Measurements from ENCODE around the gene PDLIM1. TPM values are rescaled to one million over a fixed set of nuclear protein-coding genes. Genes with fewer than 3 reads are reported as not detected.

Gene PDLIM1
- total RNA-seq, 2 donors from 2014 or later = 2.7 to 6.8 TPM

DNA sequence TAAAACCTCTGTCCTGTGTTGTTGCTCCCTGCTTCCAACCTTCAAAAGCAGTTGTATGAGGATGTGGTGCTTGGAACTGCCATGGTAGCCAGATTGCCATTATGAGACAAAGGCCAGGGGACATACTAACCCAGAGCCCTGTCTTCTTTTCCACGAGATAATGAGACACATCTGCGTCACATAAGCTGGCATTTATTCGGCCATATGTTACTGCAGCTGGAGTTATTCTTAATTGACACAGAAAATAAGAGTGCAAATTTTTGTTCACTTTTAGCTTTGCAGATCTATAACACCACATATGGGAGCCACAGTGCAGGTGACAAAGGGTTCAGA lies 15.5 kb upstream of the PDLIM1 start:
- H3K4me1 Mint-ChIP-seq (ENCODE audit: low read depth in 2 of 2) = peaks cover 13 to 16% of the 10 kb centered on the region in 2 donors
- no peak overlapping the region for H3K4me3 Mint-ChIP-seq
- H3K9me3 Mint-ChIP-seq = no peaks in the 10 kb centered on the region
- H3K27me3 Mint-ChIP-seq = peaks cover 0 to 11% of the 10 kb centered on the region in 2 donors
- no peaks in the 10 kb centered on the region for H3K36me3 Mint-ChIP-seq
- DNase-seq (ENCODE audit: low spot score) = no peak
- no peak overlapping the region for H3K27ac Mint-ChIP-seq
- ATAC-seq = no peak

- peaks cover 0 to 9% of the 10 kb centered on the region in 2 donors for H3K27me3 Mint-ChIP-seq
- H3K9me3 Mint-ChIP-seq = no peaks in the 10 kb centered on the region
- H3K36me3 Mint-ChIP-seq = no peaks in the 10 kb centered on the region
- H3K4me3 Mint-ChIP-seq = no peak overlapping the region
- ATAC-seq (no peak), DNase-seq (ENCODE audit: low spot score) (no peak)
- H3K27ac Mint-ChIP-seq = no peak overlapping the region
- H3K4me1 Mint-ChIP-seq (ENCODE audit: low read depth in 2 of 2) = peaks cover 13 to 16% of the 10 kb centered on the region in 2 donors
Measured at GRCh38 chr10:95305606-95306317, 15.0 kb upstream of the PDLIM1 start.

GRCh38 chr10:95304976-95305375 lies 14.2 kb upstream of the PDLIM1 start:
- no peak for DNase-seq (ENCODE audit: low spot score)
- Mint-ChIP-seq H3K36me3 (no peaks in the 10 kb centered on the region), H3K27me3 (peaks cover 0 to 3% of the 10 kb centered on the region in 2 donors), H3K9me3 (no peaks in the 10 kb centered on the region), H3K27ac (no peak overlapping the region), H3K4me1 (ENCODE audit: low read depth in 2 of 2) (peaks cover 8 to 13% of the 10 kb centered on the region in 2 donors), H3K4me3 (no peak overlapping the region)
- no peak for ATAC-seq

DNA sequence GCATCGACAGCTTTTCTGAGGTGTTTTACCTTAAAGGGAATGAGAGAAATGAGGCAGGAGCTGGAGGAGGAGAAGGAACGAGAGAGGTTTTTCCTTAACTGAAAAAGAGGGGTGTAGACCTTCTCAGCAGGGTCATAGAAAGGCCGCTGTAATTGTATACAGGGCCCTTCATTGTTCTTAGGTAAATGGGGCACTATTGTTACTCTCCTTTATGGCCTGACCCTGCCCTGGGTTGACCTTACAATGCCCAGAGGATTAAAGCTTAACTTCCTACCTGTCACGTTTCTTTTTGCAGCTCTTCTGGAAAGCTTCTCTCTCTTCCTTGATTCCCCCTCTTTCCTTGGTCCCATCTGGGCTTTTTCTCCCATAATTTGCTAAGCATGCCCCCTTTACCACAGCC lies 13.7 kb upstream of the PDLIM1 start:
- Mint-ChIP-seq H3K4me1 (ENCODE audit: low read depth in 2 of 2) (peaks cover 5 to 8% of the 10 kb centered on the region in 2 donors), H3K9me3 (no peaks in the 10 kb centered on the region), H3K36me3 (no peaks in the 10 kb centered on the region), H3K27me3 (peaks cover 0 to 3% of the 10 kb centered on the region in 2 donors), H3K4me3 (no peak overlapping the region), H3K27ac (no peak overlapping the region)
- DNase-seq (ENCODE audit: low spot score) (no peak), ATAC-seq (no peak)

GRCh38 chr10:95303950-95304349 lies 13.1 kb upstream of the PDLIM1 start:
- no peaks in the 10 kb centered on the region for H3K36me3 Mint-ChIP-seq
- ATAC-seq (no peak), DNase-seq (ENCODE audit: low spot score) (no peak)
- peaks cover 5 to 6% of the 10 kb centered on the region in 2 donors for H3K4me1 Mint-ChIP-seq (ENCODE audit: low read depth in 2 of 2)
- no peak overlapping the region for H3K4me3 Mint-ChIP-seq
- H3K9me3 Mint-ChIP-seq = no peaks in the 10 kb centered on the region
- H3K27me3 Mint-ChIP-seq = peaks cover 0 to 3% of the 10 kb centered on the region in 2 donors
- H3K27ac Mint-ChIP-seq = no peak overlapping the region

- peaks cover 1 to 2% of the 10 kb centered on the region in 2 donors for H3K4me1 Mint-ChIP-seq (ENCODE audit: low read depth in 2 of 2)
- H3K27ac Mint-ChIP-seq = no peak overlapping the region
Measured at GRCh38 chr10:95303535-95303934, 12.7 kb upstream of the PDLIM1 start.

GRCh38 chr10:95300022-95300539 lies 9.3 kb upstream of the PDLIM1 start:
- DNase-seq (ENCODE audit: low spot score) = no peak
- Mint-ChIP-seq H3K27ac (no peak overlapping the region), H3K36me3 (no peaks in the 10 kb centered on the region), H3K9me3 (no peaks in the 10 kb centered on the region), H3K27me3 (no peaks in the 10 kb centered on the region), H3K4me1 (ENCODE audit: low read depth in 2 of 2) (peaks cover 8% of the 10 kb centered on the region in 2 donors), H3K4me3 (no peak overlapping the region)
- no peak for ATAC-seq

More at GRCh38 chr10:95303535-95303934, 12.7 kb upstream of the PDLIM1 start:
- DNase-seq (ENCODE audit: low spot score) (no peak), ATAC-seq (no peak)
- no peaks in the 10 kb centered on the region for H3K9me3 Mint-ChIP-seq
- H3K4me3 Mint-ChIP-seq = no peak overlapping the region
- H3K36me3 Mint-ChIP-seq = no peaks in the 10 kb centered on the region
- peaks cover 0 to 3% of the 10 kb centered on the region in 2 donors for H3K27me3 Mint-ChIP-seq

DNA sequence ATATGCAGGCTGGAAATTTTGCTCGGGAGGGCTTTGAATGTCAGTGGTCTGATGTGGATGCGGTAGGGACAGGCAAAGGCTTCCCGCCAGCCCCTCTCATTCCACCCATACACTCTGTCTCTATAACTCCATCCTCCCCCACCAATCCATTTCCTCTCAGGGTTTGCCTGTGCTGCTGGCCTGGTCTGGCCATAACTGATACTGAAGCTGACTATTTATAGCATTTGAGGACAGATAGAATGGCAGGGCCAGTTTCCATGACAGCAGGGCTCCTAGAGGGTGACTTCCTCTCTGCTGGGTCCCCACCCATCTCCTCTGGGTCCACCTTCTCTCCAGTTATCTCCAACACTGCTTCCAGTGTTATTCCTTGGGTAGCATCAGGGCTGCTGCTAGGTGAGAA lies 6.6 kb upstream of the PDLIM1 start:
- Mint-ChIP-seq H3K27ac (no peak overlapping the region), H3K4me1 (ENCODE audit: low read depth in 2 of 2) (peaks cover 16% of the 10 kb centered on the region in 2 donors), H3K27me3 (no peaks in the 10 kb centered on the region), H3K36me3 (no peaks in the 10 kb centered on the region), H3K9me3 (no peaks in the 10 kb centered on the region), H3K4me3 (no peak overlapping the region)
- no peak for DNase-seq (ENCODE audit: low spot score)
- no peak for ATAC-seq

- H3K4me1 Mint-ChIP-seq (ENCODE audit: low read depth in 2 of 2) = peaks cover 16 to 18% of the 10 kb centered on the region in 2 donors
- no peaks in the 10 kb centered on the region for H3K9me3 Mint-ChIP-seq
- H3K27ac Mint-ChIP-seq = no peak overlapping the region
- DNase-seq (ENCODE audit: low spot score) (no peak), ATAC-seq (no peak)
- no peaks in the 10 kb centered on the region for H3K27me3 Mint-ChIP-seq
- H3K4me3 Mint-ChIP-seq = no peak overlapping the region
- H3K36me3 Mint-ChIP-seq = no peaks in the 10 kb centered on the region
Measured at GRCh38 chr10:95296764-95297163, 6.0 kb upstream of the PDLIM1 start.

GRCh38 chr10:95295031-95295755 lies 4.4 kb upstream of the PDLIM1 start:
- Mint-ChIP-seq H3K4me1 (ENCODE audit: low read depth in 2 of 2) (peaks cover 20 to 24% of the 10 kb centered on the region in 2 donors), H3K27ac (peak overlapping the region in 1 of 2 donors; percentile 25), H3K9me3 (no peaks in the 10 kb centered on the region), H3K4me3 (peak overlapping the region; percentile 75), H3K27me3 (no peaks in the 10 kb centered on the region), H3K36me3 (no peaks in the 10 kb centered on the region)
- peak; percentile 72 for DNase-seq (ENCODE audit: low spot score)
- ATAC-seq = peak; percentile 84

GRCh38 chr10:95293631-95294030 lies 2.8 kb upstream of the PDLIM1 start:
- H3K27me3 Mint-ChIP-seq = no peaks in the 10 kb centered on the region
- H3K9me3 Mint-ChIP-seq = no peaks in the 10 kb centered on the region
- H3K27ac Mint-ChIP-seq = no peak overlapping the region
- peaks cover 24 to 29% of the 10 kb centered on the region in 2 donors for H3K4me1 Mint-ChIP-seq (ENCODE audit: low read depth in 2 of 2)
- no peaks in the 10 kb centered on the region for H3K36me3 Mint-ChIP-seq
- no peak for ATAC-seq
- H3K4me3 Mint-ChIP-seq = peak overlapping the region; percentile 2
- DNase-seq (ENCODE audit: low spot score) = no peak

DNA sequence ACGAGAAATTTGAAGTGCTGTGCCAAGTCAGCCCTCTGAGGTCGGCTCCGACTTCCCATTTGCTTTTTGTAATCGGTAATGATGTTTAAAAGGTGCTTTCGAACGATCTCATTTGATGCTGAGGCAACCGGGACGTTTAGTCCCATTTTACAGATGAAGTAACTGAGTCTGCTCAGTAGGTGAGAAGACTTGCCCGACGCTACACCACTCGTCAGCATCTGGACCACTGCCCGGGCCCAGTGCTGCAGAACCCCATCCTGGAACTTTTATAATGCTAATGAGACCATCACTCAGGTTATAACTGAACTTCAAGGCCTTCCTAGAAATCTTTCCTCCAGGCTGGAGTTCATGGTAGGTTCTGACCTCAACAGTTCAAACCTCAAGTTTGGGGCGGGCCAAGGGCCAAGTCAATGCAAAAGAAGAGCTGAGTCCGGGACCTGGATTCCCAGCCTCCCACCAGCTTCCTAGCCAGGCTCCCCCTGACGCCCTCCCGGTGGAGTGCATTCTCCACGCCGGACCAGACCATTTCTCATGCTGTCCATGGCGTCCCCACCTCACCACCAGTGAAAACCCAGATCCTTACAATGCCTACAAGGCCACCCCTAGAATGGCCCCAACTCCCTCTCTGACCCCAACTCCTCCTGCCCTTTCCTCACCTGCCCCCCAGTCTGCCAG lies 699 bp upstream of the PDLIM1 start:
- peaks cover 24 to 26% of the 10 kb centered on the region in 2 donors for H3K4me1 Mint-ChIP-seq (ENCODE audit: low read depth in 2 of 2)
- peaks cover 0 to 2% of the 10 kb centered on the region in 2 donors for H3K27me3 Mint-ChIP-seq
- peak overlapping the region in 1 of 2 donors; percentile 46 for H3K27ac Mint-ChIP-seq
- no peak for DNase-seq (ENCODE audit: low spot score)
- no peaks in the 10 kb centered on the region for H3K36me3 Mint-ChIP-seq
- H3K4me3 Mint-ChIP-seq = peak overlapping the region; percentile 85
- no peaks in the 10 kb centered on the region for H3K9me3 Mint-ChIP-seq
- ATAC-seq = no peak

DNA sequence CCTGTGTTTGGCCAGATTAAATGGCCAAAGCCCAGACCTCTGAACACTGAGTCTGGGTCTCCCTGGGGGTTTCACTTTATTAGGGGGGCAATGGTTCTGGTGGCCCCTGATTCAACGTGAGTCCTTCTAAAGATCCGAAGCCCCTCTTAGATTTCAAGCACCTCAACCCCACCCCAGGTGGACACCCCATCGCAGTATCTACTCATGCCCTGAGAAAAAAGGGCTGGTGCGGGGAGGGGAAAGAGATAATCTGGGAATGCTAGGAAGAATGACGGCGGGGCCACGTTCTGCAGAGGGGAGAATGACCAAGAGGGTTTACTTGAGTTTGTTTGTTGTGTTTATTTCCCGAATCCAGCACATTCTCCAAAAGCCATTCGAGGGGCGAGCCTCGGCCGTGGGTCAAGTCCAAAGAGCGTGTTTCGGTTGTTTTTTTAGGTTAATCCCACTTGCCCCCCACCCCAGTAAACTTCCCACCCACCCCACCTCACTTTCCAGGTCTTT lies 832 bp downstream of the PDLIM1 start:
- Mint-ChIP-seq H3K36me3 (no peaks in the 10 kb centered on the region), H3K4me3 (peak overlapping the region; percentile 78), H3K27ac (no peak overlapping the region), H3K27me3 (peaks cover 0 to 2% of the 10 kb centered on the region in 2 donors), H3K4me1 (ENCODE audit: low read depth in 2 of 2) (peaks cover 18 to 21% of the 10 kb centered on the region in 2 donors), H3K9me3 (no peaks in the 10 kb centered on the region)
- no peak for ATAC-seq
- DNase-seq (ENCODE audit: low spot score) = no peak
